Caco-2 (cell line): ENCODE measurements around the gene IL17F. TPM values are rescaled to one million over a fixed set of nuclear protein-coding genes. Genes with fewer than 3 reads are reported as not detected.
A peak's percentile ranks its signal among the peaks of the same experiment; 100 is the strongest.

Experiments
- BruUV-seq: library from RNA; stranded (reverse); fragments of 400-500 nt; replicated peaks from 2 replicates; lab custom pipeline; 2021; lab: Mats Ljungman, UMichigan
- CTCF ChIA-PET: fragments of 300-600 bp; sonication (Branson Sonifier 250); formaldehyde crosslinking; loops from one replicate; lab custom pipeline; 2022; ENCODE audit warnings: antibody characterized with exemption; lab: Charles Lee
- POLR2A ChIA-PET: fragments of 300-600 bp; sonication (Branson Sonifier 250); formaldehyde crosslinking; loops from one replicate; lab custom pipeline; 2022; ENCODE audit warnings: antibody characterized with exemption; lab: Charles Lee
- DNase-seq, 2 experiments: peaks; one replicate each; pipeline versions ENCODE4 v3.0.0 to v3.0.0-alpha.2; 2020 to 2022
- H3K27me3 ChIP-seq: replicated peaks from 2 replicates; pipeline ENCODE4 v1.6.0; 2011; ENCODE audit warnings: low read length; ENCODE audit not compliant: control insufficient read depth, insufficient read depth
- H3K36me3 ChIP-seq: 2 replicates; pipeline ENCODE4 v1.5.1; 2011; ENCODE audit warnings: low read length; ENCODE audit not compliant: control insufficient read depth, insufficient read depth
- H3K4me1 ChIP-seq: fragments of 250-450 bp; sonication (Bioruptor Pico); 2 replicates; pipeline ENCODE4 v1.5.1; 2020; ENCODE audit warnings: mild to moderate bottlenecking
- H3K4me3 ChIP-seq: 2 replicates; pipeline ENCODE4 v1.5.1; 2011; ENCODE audit warnings: low read depth, mild to moderate bottlenecking, control low read depth, low read length
- H3K9me3 ChIP-seq: fragments of 250-450 bp; sonication (Bioruptor Pico); 2 replicates; pipeline ENCODE4 v1.5.1; 2020; ENCODE audit warnings: mild to moderate bottlenecking, moderate library complexity
- H3K27ac Mint-ChIP-seq: one replicate; pipeline ENCODE4 v1.8.0; 2022; ENCODE audit warnings: mixed read lengths; ENCODE audit not compliant: unreplicated experiment
- H3K27me3 Mint-ChIP-seq: one replicate; pipeline ENCODE4 v1.8.0; 2022; ENCODE audit warnings: mixed read lengths; ENCODE audit not compliant: insufficient read depth, unreplicated experiment
- H3K36me3 Mint-ChIP-seq: one replicate; pipeline ENCODE4 v1.8.0; 2022; ENCODE audit warnings: mild to moderate bottlenecking, mixed read lengths; ENCODE audit not compliant: insufficient read depth, unreplicated experiment
- H3K4me1 Mint-ChIP-seq: one replicate; pipeline ENCODE4 v1.8.0; 2022; ENCODE audit warnings: low read depth, mixed read lengths; ENCODE audit not compliant: unreplicated experiment
- H3K4me3 Mint-ChIP-seq: one replicate; pipeline ENCODE4 v1.8.0; 2022; ENCODE audit warnings: mild to moderate bottlenecking, moderate library complexity, mixed read lengths; ENCODE audit not compliant: unreplicated experiment
- H3K9me3 Mint-ChIP-seq: one replicate; pipeline ENCODE4 v1.8.0; 2022; ENCODE audit warnings: mixed read lengths; ENCODE audit not compliant: unreplicated experiment
- intact Hi-C: fragments of 100-400 bp; cut with micrococcal nuclease; formaldehyde crosslinking; loops from one replicate; pipeline ENCODE4 v1.10.0; 2022; ENCODE audit not compliant: unreplicated experiment
- total RNA-seq: library from RNA; stranded (reverse); gene quantifications from 2 replicates; pipeline ENCODE4 v1.2.3, GENCODE V29; 2022
- TF ChIP-seq, protein P1 (sequence below), 2 experiments: fragments of 200-600 bp in 1 of 2; IDR thresholded peaks; 1 replicate in 1 of 2; 2 replicates in 1 of 2; pipeline versions ENCODE4 v1.5.1 to v1.8.0; 2011 to 2022; ENCODE audit warnings: antibody characterized with exemption in 1 of 2, control low read depth in 1 of 2, inconsistent platforms in 1 of 2, low read depth in 1 of 2, low read length in 1 of 2, mild to moderate bottlenecking in 1 of 2, moderate library complexity in 1 of 2; ENCODE audit not compliant: insufficient read depth in 1 of 2, severe bottlenecking in 1 of 2, unreplicated experiment in 1 of 2

IL17F gene
- total RNA-seq, 1 experiment from 2014 or later, result not detected

DNA sequence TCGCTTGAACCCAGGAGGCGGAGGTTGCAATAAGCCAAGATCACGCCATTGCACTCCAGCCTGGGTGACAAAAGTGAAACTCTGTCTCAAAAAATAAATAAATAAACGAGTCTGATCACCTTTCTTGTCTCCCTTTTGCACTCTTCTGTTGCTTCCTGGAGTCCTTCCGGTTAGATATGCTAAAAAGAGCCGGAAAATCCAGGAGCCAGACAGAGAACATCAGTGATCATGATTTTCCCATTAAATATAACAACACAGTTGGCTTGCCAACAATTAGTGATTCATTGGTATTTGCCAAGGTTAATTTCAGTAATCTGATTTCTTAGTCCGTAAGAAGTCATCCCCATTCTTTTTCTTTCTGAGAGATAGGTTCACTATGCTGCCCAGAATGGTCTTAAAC, 43.9 kb upstream of the IL17F start:
- H3K4me1 ChIP-seq, result 0 out of 2 replicates have a peak, but pooled peaks cover 6% of the 10 kb centered on the region
- no peak overlapping the region for H3K27ac Mint-ChIP-seq
- DNase-seq, result no peak
- H3K36me3 Mint-ChIP-seq, result no peaks in the 10 kb centered on the region
- TF ChIP-seq, protein P1, sequence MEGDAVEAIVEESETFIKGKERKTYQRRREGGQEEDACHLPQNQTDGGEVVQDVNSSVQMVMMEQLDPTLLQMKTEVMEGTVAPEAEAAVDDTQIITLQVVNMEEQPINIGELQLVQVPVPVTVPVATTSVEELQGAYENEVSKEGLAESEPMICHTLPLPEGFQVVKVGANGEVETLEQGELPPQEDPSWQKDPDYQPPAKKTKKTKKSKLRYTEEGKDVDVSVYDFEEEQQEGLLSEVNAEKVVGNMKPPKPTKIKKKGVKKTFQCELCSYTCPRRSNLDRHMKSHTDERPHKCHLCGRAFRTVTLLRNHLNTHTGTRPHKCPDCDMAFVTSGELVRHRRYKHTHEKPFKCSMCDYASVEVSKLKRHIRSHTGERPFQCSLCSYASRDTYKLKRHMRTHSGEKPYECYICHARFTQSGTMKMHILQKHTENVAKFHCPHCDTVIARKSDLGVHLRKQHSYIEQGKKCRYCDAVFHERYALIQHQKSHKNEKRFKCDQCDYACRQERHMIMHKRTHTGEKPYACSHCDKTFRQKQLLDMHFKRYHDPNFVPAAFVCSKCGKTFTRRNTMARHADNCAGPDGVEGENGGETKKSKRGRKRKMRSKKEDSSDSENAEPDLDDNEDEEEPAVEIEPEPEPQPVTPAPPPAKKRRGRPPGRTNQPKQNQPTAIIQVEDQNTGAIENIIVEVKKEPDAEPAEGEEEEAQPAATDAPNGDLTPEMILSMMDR (IDR thresholded peaks at IDR 0.05; ENCODE audit: insufficient read depth in 1 of 2, low read depth in 1 of 2, low read length in 1 of 2, severe bottlenecking in 1 of 2, unreplicated experiment in 1 of 2), result no peak
- intact Hi-C loops, result loop anchor here (10.0 kb wide), 1 partner anchor 287 kb away; the partner anchor contains the start of gene TRAM2
- H3K4me3 Mint-ChIP-seq, result no peak overlapping the region
- BruUV-seq, result no TSS peak
- no peaks in the 10 kb centered on the region for H3K9me3 Mint-ChIP-seq
- H3K27me3 Mint-ChIP-seq, result no peaks in the 10 kb centered on the region
- ChIA-PET CTCF (no interaction called here), POLR2A (no interaction called here)
- H3K27me3 ChIP-seq, result no peaks in the 10 kb centered on the region
- no peaks in the 10 kb centered on the region for H3K9me3 ChIP-seq
- no peaks in the 10 kb centered on the region for H3K36me3 ChIP-seq
- H3K4me3 ChIP-seq, result no peak overlapping the region
- no peaks in the 10 kb centered on the region for H3K4me1 Mint-ChIP-seq

DNA sequence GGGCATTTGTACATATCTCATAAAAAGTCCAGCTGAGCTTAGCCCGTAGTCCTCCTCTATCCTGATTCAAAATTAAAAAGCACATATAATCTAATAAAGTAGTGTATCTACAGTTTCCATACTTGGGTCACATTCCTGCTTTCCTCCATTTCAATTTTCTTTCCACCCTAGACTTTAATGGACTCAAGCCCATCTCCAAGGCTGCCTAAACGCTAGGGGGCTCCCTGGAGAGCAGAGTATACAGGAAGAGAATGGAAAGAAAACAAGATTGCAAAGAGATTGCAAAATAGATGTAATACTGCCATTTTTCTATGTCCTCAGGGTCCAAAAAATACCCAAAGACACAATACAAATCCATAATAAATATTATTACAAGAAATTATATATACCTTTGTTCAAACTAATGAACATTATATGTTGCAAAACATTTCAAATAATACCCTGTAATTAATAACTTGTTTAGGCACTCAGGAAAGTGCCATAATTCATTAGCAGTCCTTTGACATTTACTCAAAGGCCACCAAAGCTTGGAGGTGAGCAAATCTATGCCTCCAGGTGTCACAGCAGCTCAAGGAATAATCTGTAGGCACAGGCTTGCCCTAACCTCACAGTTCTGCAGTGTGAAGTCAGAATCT, 42.6 kb upstream of the IL17F start:
- 0 out of 2 replicates have a peak, but pooled peaks cover 6% of the 10 kb centered on the region for H3K4me1 ChIP-seq
- peak; percentile 78 to 85 for DNase-seq
- H3K9me3 ChIP-seq, result no peaks in the 10 kb centered on the region
- ChIA-PET POLR2A (no interaction called here), CTCF (interaction anchor here (0.7 to 3.3 kb wide), 3 partner anchors 103 to 305 kb away, joined by 3 to 25 read pairs (median 8); no protein-coding TSS in a partner anchor)
- Mint-ChIP-seq H3K4me3 (no peak overlapping the region), H3K4me1 (no peaks in the 10 kb centered on the region), H3K27me3 (no peaks in the 10 kb centered on the region), H3K27ac (no peak overlapping the region), H3K9me3 (no peaks in the 10 kb centered on the region), H3K36me3 (peaks cover 10% of the 10 kb centered on the region)
- intact Hi-C loops, result loop anchor here (1.0 to 10.0 kb wide), 7 partner anchors 10 to 376 kb away; partner anchors contain the start of genes PAQR8 and TRAM2
- no peaks in the 10 kb centered on the region for H3K27me3 ChIP-seq
- BruUV-seq, result no TSS peak
- peaks cover 2% of the 10 kb centered on the region; the same call in 1 of the 2 replicates for H3K36me3 ChIP-seq
- no peak overlapping the region for H3K4me3 ChIP-seq
- TF ChIP-seq, protein P1 (IDR thresholded peaks at IDR 0.05; ENCODE audit: insufficient read depth in 1 of 2, low read depth in 1 of 2, low read length in 1 of 2, severe bottlenecking in 1 of 2, unreplicated experiment in 1 of 2), result peak; percentile 45 to 81

DNA sequence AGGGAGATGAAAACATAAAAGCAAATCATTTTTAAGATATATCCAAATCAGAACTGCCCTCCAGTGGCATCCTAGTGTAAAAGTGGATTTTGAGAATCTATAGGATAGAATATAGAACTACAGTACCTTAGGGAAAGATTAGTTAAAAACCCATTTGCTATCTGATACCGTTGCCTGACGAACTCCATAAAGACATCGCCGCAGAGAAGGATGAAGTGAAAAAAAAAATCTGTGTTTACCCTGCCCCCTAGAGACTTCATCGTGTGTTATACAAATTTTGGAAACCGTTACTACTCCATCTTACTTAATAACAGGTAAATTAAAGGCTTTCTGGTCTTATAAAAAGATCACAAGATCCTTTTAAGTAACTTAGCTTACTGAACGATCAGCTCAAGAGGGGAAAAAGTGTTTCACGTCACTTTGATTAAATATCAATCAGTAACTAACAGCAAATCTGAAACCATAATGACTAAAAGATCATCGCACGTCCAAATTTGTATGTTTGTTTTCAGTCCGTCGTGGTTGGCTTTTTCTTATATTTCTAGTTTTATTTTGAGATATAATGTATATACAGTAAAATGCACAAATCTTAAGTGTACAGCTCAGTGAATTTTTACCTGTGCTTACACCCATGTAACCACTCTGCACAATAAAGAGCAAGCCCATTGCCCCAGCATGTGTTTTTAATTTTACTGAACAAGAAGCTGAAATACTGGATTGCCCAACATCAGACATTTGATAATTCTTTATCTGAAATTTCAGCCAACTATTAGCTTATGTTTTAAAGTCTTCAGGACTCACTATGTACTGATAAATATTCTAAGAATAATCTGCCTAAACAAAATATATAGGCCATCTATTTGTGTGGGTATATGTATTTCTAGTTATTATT, 41.1 kb upstream of the IL17F start:
- Histone ChIP-seq H3K27me3 (no peaks in the 10 kb centered on the region), H3K9me3 (no peaks in the 10 kb centered on the region), H3K4me1 (0 out of 2 replicates have a peak, but pooled peaks cover 6% of the 10 kb centered on the region), H3K36me3 (peaks cover 6% of the 10 kb centered on the region; the same call in 1 of the 2 replicates), H3K4me3 (peak overlapping the region; percentile 31)
- no TSS peak for BruUV-seq
- intact Hi-C loops, result loop anchor here (2.0 to 10.0 kb wide), 2 partner anchors 19 to 289 kb away; partner anchors contain the start of gene TRAM2
- no peak for DNase-seq
- no peak overlapping the region for H3K4me3 Mint-ChIP-seq
- H3K4me1 Mint-ChIP-seq, result no peaks in the 10 kb centered on the region
- H3K9me3 Mint-ChIP-seq, result no peaks in the 10 kb centered on the region
- peaks cover 25% of the 10 kb centered on the region for H3K36me3 Mint-ChIP-seq
- H3K27me3 Mint-ChIP-seq, result no peaks in the 10 kb centered on the region
- ChIA-PET CTCF (interaction anchor here (0.5 to 3.3 kb wide), 9 partner anchors 10 to 209 kb away, joined by 3 to 25 read pairs (median 3); partner anchors contain the start of gene PAQR8), POLR2A (interaction anchor here (0.6 to 1.4 kb wide), 11 partner anchors 9 to 282 kb away, joined by 3 to 8 read pairs (median 4); partner anchors contain the start of genes EFHC1 and PAQR8)
- no peak overlapping the region for H3K27ac Mint-ChIP-seq
- TF ChIP-seq, protein P1 (IDR thresholded peaks at IDR 0.05; ENCODE audit: insufficient read depth in 1 of 2, low read depth in 1 of 2, low read length in 1 of 2, severe bottlenecking in 1 of 2, unreplicated experiment in 1 of 2), result peak in 1 of 2 experiments; percentile 24
